HG02763 (cell line): ENCODE measurements around the gene SPAG6.
"Not testable (repeated sequence)": the region's sequence is repeated elsewhere in the genome, so short reads cannot be mapped to it uniquely, and the experiment has no call there.

Experiments used
- ATAC-seq: cut with Tn5 transposase; IDR thresholded peaks from one replicate; pipeline ENCODE4 v1.9.1; 2021; ENCODE audit warnings: mild to moderate bottlenecking, moderate library complexity; ENCODE audit not compliant: unreplicated experiment

Gene SPAG6

GRCh38 chr10:22345301-22346095, at the start of gene SPAG6:
Gene SPAG6 (plus strand): TSS chr10:22345496. CDS start chr10:22345612, 116 bp downstream.
- ATAC-seq, result no peak

GRCh38 chr10:22301193-22301592, 44.1 kb upstream of the SPAG6 start:
- no peak for ATAC-seq

- ATAC-seq, result no peak
Measured at GRCh38 chr10:22303461-22303860, 41.8 kb upstream of the SPAG6 start.

GRCh38 chr10:22305721-22306120, 39.6 kb upstream of the SPAG6 start:
- no peak for ATAC-seq

GRCh38 chr10:22308390-22308789, 36.9 kb upstream of the SPAG6 start:
- ATAC-seq, result peak; percentile 86

- ATAC-seq, result no peak
Measured at GRCh38 chr10:22309180-22310000, 35.9 kb upstream of the SPAG6 start.

- ATAC-seq, result not testable (repeated sequence)
Measured at GRCh38 chr10:22310012-22310411, 35.3 kb upstream of the SPAG6 start.

- ATAC-seq, result no peak
Measured at GRCh38 chr10:22310928-22311327, 34.4 kb upstream of the SPAG6 start.

GRCh38 chr10:22314852-22315251, 30.4 kb upstream of the SPAG6 start:
- no peak for ATAC-seq

GRCh38 chr10:22315455-22316285, 29.6 kb upstream of the SPAG6 start:
- ATAC-seq, result peak; percentile 19

- peak; percentile 72 for ATAC-seq
Measured at GRCh38 chr10:22316286-22317075, 28.8 kb upstream of the SPAG6 start, which contains the start of gene COMMD3. Gene COMMD3 (plus strand): TSS chr10:22316388. CDS start chr10:22316418, 30 bp downstream.

- ATAC-seq, result peak; percentile 10
Measured at GRCh38 chr10:22317076-22317370, 28.3 kb upstream of the SPAG6 start.

- no peak for ATAC-seq
Measured at GRCh38 chr10:22317771-22318565, 27.3 kb upstream of the SPAG6 start.

GRCh38 chr10:22318772-22319171, 26.5 kb upstream of the SPAG6 start:
- no peak for ATAC-seq

GRCh38 chr10:22319547-22319979, 25.7 kb upstream of the SPAG6 start:
- no peak for ATAC-seq

GRCh38 chr10:22319980-22320558, 25.2 kb upstream of the SPAG6 start:
- no peak for ATAC-seq

- ATAC-seq, result no peak
Measured at GRCh38 chr10:22320591-22321155, 24.6 kb upstream of the SPAG6 start, which contains the start of gene BMI1. Gene BMI1 (plus strand): TSS chr10:22321099. CDS start chr10:22326450, 5,351 bp downstream.

GRCh38 chr10:22321156-22321923, 24.0 kb upstream of the SPAG6 start:
- ATAC-seq, result no peak
